Lung (tissue), 12 donors: Measurements from ENCODE around the gene PRR16. TPM values are rescaled to one million over a fixed set of nuclear protein-coding genes. Genes with fewer than 3 reads are reported as not detected.

Source experiments
- ATAC-seq: fragments of 200-7000 bp; cut with Tn5 transposase; one replicate; pipeline ENCODE4 v1.9.1; 2020; ENCODE audit warnings: moderate number of reproducible peaks; ENCODE audit not compliant: insufficient read depth, low FRiP score
- DNase-seq, 3 donors: peaks; one replicate each; pipeline ENCODE4 v3.0.0-alpha.2; 2013 to 2017
- H3K27ac ChIP-seq, 2 donors: one replicate each; pipeline ENCODE4 v1.5.1; 2013; ENCODE audit warnings: mild to moderate bottlenecking in 2 of 2, moderate library complexity in 2 of 2, control low read depth in 1 of 2, inconsistent platforms in 1 of 2, low read depth in 1 of 2, low read length in 1 of 2
- H3K27me3 ChIP-seq, 3 donors: one replicate each; pipeline ENCODE4 v1.5.1; 2013; ENCODE audit warnings: low read length in 2 of 3; ENCODE audit not compliant: control insufficient read depth in 3 of 3, insufficient read depth in 3 of 3
- H3K36me3 ChIP-seq, 4 donors: one replicate each; pipeline ENCODE4 v1.5.1; 2013; ENCODE audit warnings: low read length in 4 of 4, mild to moderate bottlenecking in 1 of 4, moderate library complexity in 1 of 4; ENCODE audit not compliant: control insufficient read depth in 4 of 4, insufficient read depth in 4 of 4
- H3K4me1 ChIP-seq, 5 donors: one replicate each; pipeline ENCODE4 v1.5.1; 2013; ENCODE audit warnings: low read length in 5 of 5, mild to moderate bottlenecking in 2 of 5, moderate library complexity in 1 of 5; ENCODE audit not compliant: control insufficient read depth in 5 of 5, insufficient read depth in 5 of 5
- H3K4me3 ChIP-seq: one replicate; pipeline ENCODE4 v1.5.1; 2013; ENCODE audit warnings: mild to moderate bottlenecking, control low read depth, moderate library complexity
- H3K9ac ChIP-seq, 2 donors: one replicate each; pipeline ENCODE4 v1.5.1; 2013; ENCODE audit warnings: low read length in 2 of 2, control low read depth in 1 of 2; ENCODE audit not compliant: insufficient read depth in 1 of 2
- H3K9me3 ChIP-seq, 4 donors: one replicate each; pipeline ENCODE4 v1.5.1; 2013; ENCODE audit warnings: low read length in 3 of 4, mild to moderate bottlenecking in 1 of 4, moderate library complexity in 1 of 4; ENCODE audit not compliant: control insufficient read depth in 4 of 4, insufficient read depth in 3 of 4
- CTCF ChIP-seq: IDR thresholded peaks from 2 replicates; pipeline ENCODE4 v1.5.1; 2012; ENCODE audit warnings: mild to moderate bottlenecking; ENCODE audit errors: control extremely low read depth, extremely low read depth
- WGBS, 2 donors: extraction: QIAGEN DNeasy Blood & Tissue Kit; methylation state at CpG; one replicate each; pipeline ENCODE4 v1.1.7; 2013; 5-methylcytosine and 5-hydroxymethylcytosine counted together
- polyA plus RNA-seq, 2 donors: library from polyadenylated mRNA; stranded (reverse); fragments of 200-250 nt; gene quantifications; one replicate each; pipeline ENCODE4 v1.2.1, GENCODE V29; 2013
- total RNA-seq, 2 donors: library from RNA; depleted of rRNA in 1 of 2; stranded (reverse); fragments of >200 nt in 1 of 2; gene quantifications; one replicate each; pipeline ENCODE4 v1.2.1, GENCODE V29; 2014 to 2021
- donor health status: control.
- donor health status: control.
- donor health status: Bipolar disorder and iron deficiency.
- donor health status: healthy.
- donor health status: DM: yes; HTN: yes; CAD: no.

Gene PRR16
- total and polyA plus RNA-seq, 4 donors, result 1.1 to 6.6 (median 5.9) TPM

- 52 to 54% methylated on average over 5 of the region's 5 CpGs for WGBS, 2 donors
- Histone ChIP-seq H3K4me3 (no peak overlapping the region), H3K4me1 (no peaks in the 10 kb centered on the region), H3K36me3 (no peaks in the 10 kb centered on the region), H3K9me3 (no peaks in the 10 kb centered on the region), H3K27me3 (no peaks in the 10 kb centered on the region), H3K9ac (no peak overlapping the region), H3K27ac (no peak overlapping the region)
- TF ChIP-seq CTCF, result no peak
- DNase-seq, result peak; percentile 13 to 42 (median 16)
- no peak for ATAC-seq
Measured at GRCh38 chr5:120655828-120656435, 191.8 kb downstream of the PRR16 start.

GRCh38 chr5:120657104-120657503 is 193.0 kb downstream of the PRR16 start:
- no peak overlapping the region for H3K27ac ChIP-seq
- WGBS, 2 donors, result 36 to 37% methylated on average over 1 of the region's 1 CpG
- ATAC-seq, result no peak
- no peaks in the 10 kb centered on the region for H3K4me1 ChIP-seq
- no peak overlapping the region for H3K9ac ChIP-seq
- no peak overlapping the region for H3K4me3 ChIP-seq
- H3K27me3 ChIP-seq, result no peaks in the 10 kb centered on the region
- no peaks in the 10 kb centered on the region for H3K9me3 ChIP-seq
- no peak for TF ChIP-seq CTCF
- DNase-seq, result no peak
- no peaks in the 10 kb centered on the region for H3K36me3 ChIP-seq

GRCh38 chr5:120677481-120677880 is 213.4 kb downstream of the PRR16 start:
- Histone ChIP-seq H3K27ac (no peak overlapping the region), H3K9me3 (no peaks in the 10 kb centered on the region), H3K9ac (no peak overlapping the region), H3K4me1 (no peaks in the 10 kb centered on the region), H3K27me3 (no peaks in the 10 kb centered on the region), H3K4me3 (no peak overlapping the region), H3K36me3 (no peaks in the 10 kb centered on the region)
- DNase-seq (no peak), ATAC-seq (no peak)
- TF ChIP-seq CTCF, result no peak

- no peak for DNase-seq
- Histone ChIP-seq H3K27ac (no peak overlapping the region), H3K9ac (no peak overlapping the region), H3K4me1 (no peaks in the 10 kb centered on the region), H3K4me3 (no peak overlapping the region), H3K9me3 (no peaks in the 10 kb centered on the region), H3K27me3 (no peaks in the 10 kb centered on the region), H3K36me3 (no peaks in the 10 kb centered on the region)
- TF ChIP-seq CTCF, result no peak
- 63 to 82% methylated on average over 1 of the region's 1 CpG for WGBS, 2 donors
- no peak for ATAC-seq
Measured at GRCh38 chr5:120678279-120678678, 214.2 kb downstream of the PRR16 start.
